Choroid plexus epithelial cell (primary cell): ENCODE measurements around the gene OBSCN.

ENCODE experiments used
- DNase-seq: peaks from one replicate; pipeline ENCODE4 v3.0.0-alpha.2; 2010; ENCODE audit warnings: low read depth
- H3K4me3 ChIP-seq: 2 replicates; pipeline ENCODE4 v1.5.1; 2011; ENCODE audit warnings: low read depth, mild to moderate bottlenecking, control low read depth, low read length, moderate library complexity
- TF ChIP-seq, protein P1 (sequence below): conservative IDR thresholded peaks from 2 replicates; pipeline ENCODE4 v1.5.1; 2011; ENCODE audit warnings: low read depth, mild to moderate bottlenecking, control low read depth, inconsistent platforms, low read length, moderate library complexity

OBSCN gene

DNA sequence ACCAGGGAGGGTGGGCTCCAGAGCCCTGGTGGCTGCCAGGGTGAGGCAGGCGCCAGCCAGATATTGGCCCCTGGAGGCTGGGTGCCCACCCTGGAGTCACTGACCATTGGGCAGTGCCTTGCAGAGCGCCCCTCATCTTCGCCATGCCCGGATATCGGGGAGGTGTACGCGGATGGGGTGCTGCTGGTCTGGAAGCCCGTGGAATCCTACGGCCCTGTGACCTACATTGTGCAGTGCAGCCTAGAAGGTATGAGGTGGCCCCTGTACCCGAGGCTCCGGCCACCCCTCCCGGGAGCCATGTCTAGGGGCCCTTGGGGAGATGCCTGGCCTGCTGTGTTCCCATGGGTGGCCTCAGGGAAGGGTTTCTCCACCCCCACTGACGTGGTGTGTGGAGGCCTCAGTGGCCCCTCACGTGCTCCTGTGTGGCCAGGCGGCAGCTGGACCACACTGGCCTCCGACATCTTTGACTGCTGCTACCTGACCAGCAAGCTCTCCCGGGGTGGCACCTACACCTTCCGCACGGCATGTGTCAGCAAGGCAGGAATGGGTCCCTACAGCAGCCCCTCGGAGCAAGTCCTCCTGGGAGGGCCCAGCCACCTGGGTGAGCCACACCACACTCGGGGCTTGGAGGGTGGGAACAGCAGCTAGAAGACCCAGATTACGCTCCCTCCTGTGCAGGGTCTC is 167.9 kb downstream of the OBSCN start:
- no peak for DNase-seq
- TF ChIP-seq, protein P1, sequence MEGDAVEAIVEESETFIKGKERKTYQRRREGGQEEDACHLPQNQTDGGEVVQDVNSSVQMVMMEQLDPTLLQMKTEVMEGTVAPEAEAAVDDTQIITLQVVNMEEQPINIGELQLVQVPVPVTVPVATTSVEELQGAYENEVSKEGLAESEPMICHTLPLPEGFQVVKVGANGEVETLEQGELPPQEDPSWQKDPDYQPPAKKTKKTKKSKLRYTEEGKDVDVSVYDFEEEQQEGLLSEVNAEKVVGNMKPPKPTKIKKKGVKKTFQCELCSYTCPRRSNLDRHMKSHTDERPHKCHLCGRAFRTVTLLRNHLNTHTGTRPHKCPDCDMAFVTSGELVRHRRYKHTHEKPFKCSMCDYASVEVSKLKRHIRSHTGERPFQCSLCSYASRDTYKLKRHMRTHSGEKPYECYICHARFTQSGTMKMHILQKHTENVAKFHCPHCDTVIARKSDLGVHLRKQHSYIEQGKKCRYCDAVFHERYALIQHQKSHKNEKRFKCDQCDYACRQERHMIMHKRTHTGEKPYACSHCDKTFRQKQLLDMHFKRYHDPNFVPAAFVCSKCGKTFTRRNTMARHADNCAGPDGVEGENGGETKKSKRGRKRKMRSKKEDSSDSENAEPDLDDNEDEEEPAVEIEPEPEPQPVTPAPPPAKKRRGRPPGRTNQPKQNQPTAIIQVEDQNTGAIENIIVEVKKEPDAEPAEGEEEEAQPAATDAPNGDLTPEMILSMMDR = no peak
- no peak overlapping the region for H3K4me3 ChIP-seq

DNA sequence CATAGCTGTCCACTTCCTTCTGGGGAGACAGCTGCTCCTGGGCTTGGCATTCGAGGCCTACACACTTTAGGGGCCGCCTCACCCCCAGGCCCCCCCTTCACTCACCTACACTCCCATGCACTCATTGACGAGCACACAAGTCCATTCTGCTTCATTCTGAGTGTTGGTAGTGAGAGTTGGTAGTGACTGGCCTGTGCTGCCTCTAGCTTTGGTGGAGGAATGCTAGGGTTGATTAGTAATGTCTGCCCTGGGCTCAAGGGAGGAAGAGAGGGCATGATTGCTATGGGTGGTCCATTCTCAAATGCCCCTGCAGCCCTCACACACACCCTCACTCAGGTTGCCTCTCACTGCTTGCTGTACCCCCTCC is 168.4 kb downstream of the OBSCN start:
- H3K4me3 ChIP-seq = no peak overlapping the region
- DNase-seq = peak; percentile 29

DNA sequence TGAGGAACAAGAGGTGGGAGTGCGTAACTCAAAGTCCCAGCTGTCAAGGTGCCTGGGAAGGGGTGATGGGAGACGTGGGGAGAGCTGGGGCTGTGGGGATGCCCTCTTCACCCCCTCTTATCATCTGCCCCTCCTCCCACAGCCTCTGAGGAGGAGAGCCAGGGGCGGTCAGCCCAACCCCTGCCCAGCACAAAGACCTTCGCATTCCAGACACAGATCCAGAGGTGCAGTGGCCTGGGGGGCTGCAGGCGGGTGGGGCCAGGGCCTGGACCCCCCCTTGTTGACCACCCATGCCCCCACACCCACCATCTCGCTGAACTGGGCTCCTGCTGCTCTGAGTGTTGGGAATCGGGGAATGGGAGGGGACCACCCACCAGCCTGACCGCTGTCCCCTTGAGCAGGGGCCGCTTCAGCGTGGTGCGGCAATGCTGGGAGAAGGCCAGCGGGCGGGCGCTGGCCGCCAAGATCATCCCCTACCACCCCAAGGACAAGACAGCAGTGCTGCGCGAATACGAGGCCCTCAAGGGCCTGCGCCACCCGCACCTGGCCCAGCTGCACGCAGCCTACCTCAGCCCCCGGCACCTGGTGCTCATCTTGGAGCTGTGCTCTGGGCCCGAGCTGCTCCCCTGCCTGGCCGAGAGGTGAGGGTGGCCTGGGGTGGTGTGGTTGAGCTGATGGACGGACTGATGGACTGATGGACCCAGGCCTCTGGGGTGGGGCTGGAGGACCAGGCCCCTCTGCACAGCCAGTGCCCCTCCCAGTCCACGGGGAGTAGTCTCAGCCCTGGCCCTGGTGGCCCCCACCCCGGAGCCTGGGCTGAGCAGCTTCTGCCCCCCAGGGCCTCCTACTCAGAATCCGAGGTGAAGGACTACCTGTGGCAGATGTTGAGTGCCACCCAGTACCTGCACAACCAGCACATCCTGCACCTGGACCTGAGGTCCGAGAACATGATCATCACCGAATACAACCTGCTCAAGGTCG is 169.1 kb downstream of the OBSCN start:
- TF ChIP-seq, protein P1 = no peak
- DNase-seq = no peak
- H3K4me3 ChIP-seq = no peak overlapping the region

More for the DNA sequence above, 168.4 kb downstream of the OBSCN start:
- TF ChIP-seq, protein P1 = no peak

DNA sequence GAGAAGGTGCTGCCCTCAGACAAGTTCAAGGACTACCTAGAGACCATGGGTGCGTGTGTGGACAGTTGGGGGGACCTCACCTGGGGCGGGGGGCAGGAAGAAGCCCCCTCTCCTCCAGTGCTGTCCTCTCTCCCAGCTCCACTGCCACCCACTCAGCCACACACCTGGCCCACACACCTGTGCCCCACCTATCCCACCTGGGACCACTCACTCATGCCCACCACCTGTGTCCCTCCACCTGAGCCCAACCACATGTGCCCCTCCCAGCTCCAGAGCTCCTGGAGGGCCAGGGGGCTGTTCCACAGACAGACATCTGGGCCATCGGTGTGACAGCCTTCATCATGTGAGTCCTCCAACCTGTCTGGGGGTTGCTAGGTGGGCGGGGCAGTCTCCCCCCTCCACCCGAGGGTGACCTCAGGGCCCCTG is 169.8 kb downstream of the OBSCN start:
- H3K4me3 ChIP-seq = no peak overlapping the region
- DNase-seq = no peak
- TF ChIP-seq, protein P1 = no peak

DNA sequence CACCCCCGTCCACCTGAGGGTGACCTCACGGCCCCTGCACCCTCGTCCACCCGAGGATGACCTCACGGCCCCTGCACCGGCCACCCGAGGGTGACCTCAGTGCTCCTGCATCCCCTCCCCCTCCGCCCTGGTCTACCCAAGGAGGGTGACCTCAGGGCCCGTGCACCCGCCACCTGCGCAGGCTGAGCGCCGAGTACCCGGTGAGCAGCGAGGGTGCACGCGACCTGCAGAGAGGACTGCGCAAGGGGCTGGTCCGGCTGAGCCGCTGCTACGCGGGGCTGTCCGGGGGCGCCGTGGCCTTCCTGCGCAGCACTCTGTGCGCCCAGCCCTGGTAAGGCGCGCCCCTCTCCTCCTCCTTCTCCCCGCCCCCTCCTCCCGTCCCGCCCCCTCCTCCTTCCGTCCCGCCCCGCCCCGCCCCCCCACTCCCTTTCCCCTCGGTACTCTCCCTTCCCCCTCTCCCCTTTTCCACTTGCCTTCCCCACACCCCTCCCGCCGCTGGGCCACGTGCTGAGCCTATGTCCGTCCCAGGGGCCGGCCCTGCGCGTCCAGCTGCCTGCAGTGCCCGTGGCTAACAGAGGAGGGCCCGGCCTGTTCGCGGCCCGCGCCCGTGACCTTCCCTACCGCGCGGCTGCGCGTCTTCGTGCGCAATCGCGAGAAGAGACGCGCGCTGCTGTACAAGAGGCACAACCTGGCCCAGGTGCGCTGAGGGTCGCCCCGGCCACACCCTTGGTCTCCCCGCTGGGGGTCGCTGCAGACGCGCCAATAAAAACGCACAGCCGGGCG is 170.4 kb downstream of the OBSCN start:
- TF ChIP-seq, protein P1 = peak; percentile 69
- DNase-seq = peak; percentile 79
- peak overlapping the region; percentile 58 for H3K4me3 ChIP-seq

DNA sequence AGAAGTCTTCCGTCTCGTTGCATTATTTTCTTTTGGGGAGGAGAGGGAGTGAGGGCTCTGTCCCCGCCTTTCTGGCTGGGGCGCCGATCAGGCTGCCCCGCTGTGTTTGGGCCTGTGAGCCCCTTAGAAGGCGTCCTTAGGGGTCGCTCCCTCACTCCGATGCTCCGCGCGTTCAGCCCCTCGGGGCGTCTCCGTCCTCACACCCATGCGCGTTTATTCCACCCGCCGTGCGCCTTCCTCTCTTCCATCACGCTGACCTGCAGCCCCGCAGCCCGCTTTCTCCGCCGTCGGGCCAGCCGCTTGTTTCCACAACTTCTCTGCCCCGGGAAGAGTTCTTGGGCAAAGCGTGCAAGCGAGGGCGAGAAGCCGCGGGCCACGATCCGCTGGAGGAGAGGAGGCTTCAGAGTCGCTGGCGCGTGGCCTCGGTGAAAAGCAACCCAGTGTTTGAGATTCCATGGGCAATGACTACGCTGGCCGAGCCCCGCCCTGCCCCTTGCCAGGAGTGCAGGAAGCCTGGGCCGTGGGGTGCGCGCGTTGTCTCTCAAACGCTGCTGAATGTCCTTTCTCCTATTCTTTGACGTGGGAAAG is 171.1 kb downstream of the OBSCN start:
- peak overlapping the region; percentile 58 for H3K4me3 ChIP-seq
- DNase-seq = no peak
- TF ChIP-seq, protein P1 = no peak
